Endometrial microvascular endothelial cells (primary cell): Measurements from ENCODE around the gene TMEM238L. TPM values are rescaled to one million over a fixed set of nuclear protein-coding genes. Genes with fewer than 3 reads are reported as not detected.

Source experiments
- in situ Hi-C: cut with HindIII; loops from 2 replicates; pipeline ENCODE4 v1.10.0; 2017; ENCODE audit warnings: low sequenced_read_pairs, low pct_unique_long_range_greater_than_20kb; ENCODE audit errors: inconsistent ontology term
- total RNA-seq: library from RNA; depleted of rRNA; stranded (reverse); fragments of >200 nt; gene quantifications from one replicate; pipeline ENCODE4 v1.2.3, GENCODE V29; 2015; ENCODE audit errors: inconsistent ontology term

The TMEM238L gene
- total RNA-seq, 1 donor from 2014 or later = not detected

GRCh38 chr17:10755592-10756127, 48.2 kb downstream of the TMEM238L start:
- in situ Hi-C loops = no loop called here

- in situ Hi-C loops = no loop called here
Observed at GRCh38 chr17:10754861-10755591, 48.9 kb downstream of the TMEM238L start.

- in situ Hi-C loops = no loop called here
Observed at GRCh38 chr17:10754109-10754508, 49.8 kb downstream of the TMEM238L start.

- in situ Hi-C loops = no loop called here
Observed at GRCh38 chr17:10752696-10753095, 51.2 kb downstream of the TMEM238L start.

GRCh38 chr17:10751563-10751962, 52.3 kb downstream of the TMEM238L start:
- in situ Hi-C loops = no loop called here

- in situ Hi-C loops = no loop called here
Observed at GRCh38 chr17:10750210-10750609, 53.7 kb downstream of the TMEM238L start.

- in situ Hi-C loops = no loop called here
Observed at GRCh38 chr17:10748531-10749181, 55.2 kb downstream of the TMEM238L start.

GRCh38 chr17:10745231-10745630, 58.7 kb downstream of the TMEM238L start:
- in situ Hi-C loops = no loop called here

Other genes with a start within 250 kb of the TMEM238L start
- 0.09 TPM for gene MYH3, start 146.8 kb downstream of the TMEM238L start, total RNA-seq
- 32.8 TPM for gene SCO1, start 106.6 kb downstream of the TMEM238L start, total RNA-seq
- 13.3 TPM for gene ADPRM, start 106.5 kb downstream of the TMEM238L start, total RNA-seq
- gene TMEM220, start 74.1 kb downstream of the TMEM238L start, total RNA-seq = 4.4 TPM
- not detected for gene PIRT, start 34.0 kb upstream of the TMEM238L start, total RNA-seq